Activated CD4-positive, alpha-beta T cell treated with anti-CD3 and anti-CD28 coated beads, Interleukin-2, amount 50 U/mL, for 24 hours (primary cell): Measurements from ENCODE around the gene SLC7A7.
"Not testable (repeated sequence)": the region's sequence is repeated elsewhere in the genome, so short reads cannot be mapped to it uniquely, and the experiment has no call there.

Experiments used
- DNase-seq, 2 donors: peaks; one replicate each; pipeline ENCODE4 v3.0.0-alpha.2; 2020; ENCODE audit warnings: low read depth in 1 of 2, low spot score in 1 of 2

Gene SLC7A7

DNA sequence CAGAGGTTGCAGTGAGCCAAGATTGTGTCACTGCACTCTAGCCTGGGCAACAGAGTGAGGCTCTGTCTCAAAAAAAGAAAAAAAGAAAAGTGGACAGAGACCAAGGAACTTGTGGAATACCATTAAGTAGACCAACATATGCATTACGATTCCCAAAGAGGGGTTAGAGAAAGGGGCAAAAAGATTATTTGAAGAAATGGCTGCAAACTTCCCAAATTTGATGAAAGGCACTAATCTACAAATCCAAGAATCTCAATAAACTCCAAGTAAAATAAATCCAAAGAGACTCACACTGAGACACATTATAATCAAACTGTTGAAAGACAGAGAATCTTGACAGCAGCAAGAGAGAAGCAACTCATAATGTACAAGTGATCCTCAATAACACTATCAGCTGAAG lies 53.5 kb downstream of the SLC7A7 start:
- DNase-seq, result no peak

- not testable (repeated sequence) for DNase-seq
These were observed 57.1 kb downstream of the SLC7A7 start for GRCh38 chr14:22757972-22758650.

DNA sequence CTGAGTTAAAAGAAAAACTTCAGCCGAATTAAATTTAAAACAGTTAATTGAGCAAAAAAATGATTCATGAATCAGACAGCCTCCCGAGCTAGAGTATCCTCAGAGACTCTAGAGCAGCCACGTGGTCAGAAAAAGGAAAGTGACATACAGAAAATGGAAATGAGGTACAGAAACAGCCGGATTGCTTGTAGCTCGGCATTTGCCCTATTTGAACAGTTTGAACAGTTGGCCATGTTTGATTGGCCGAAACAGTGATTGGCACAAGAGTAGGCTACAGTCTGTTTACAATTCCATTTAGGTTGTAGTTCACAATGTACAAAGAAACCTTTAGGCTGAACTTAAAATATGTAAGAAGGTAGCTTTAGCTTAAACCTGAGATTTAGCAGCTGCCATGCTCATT lies 61.6 kb downstream of the SLC7A7 start:
- DNase-seq, result no peak

- DNase-seq, result no peak
These were observed 62.8 kb downstream of the SLC7A7 start for GRCh38 chr14:22752422-22752821.

- DNase-seq, result no peak
These were observed 66.6 kb downstream of the SLC7A7 start for GRCh38 chr14:22748631-22749068.

GRCh38 chr14:22748206-22748605 lies 67.0 kb downstream of the SLC7A7 start:
- no peak for DNase-seq

- no peak for DNase-seq
These were observed 67.5 kb downstream of the SLC7A7 start for GRCh38 chr14:22747769-22748168.

DNA sequence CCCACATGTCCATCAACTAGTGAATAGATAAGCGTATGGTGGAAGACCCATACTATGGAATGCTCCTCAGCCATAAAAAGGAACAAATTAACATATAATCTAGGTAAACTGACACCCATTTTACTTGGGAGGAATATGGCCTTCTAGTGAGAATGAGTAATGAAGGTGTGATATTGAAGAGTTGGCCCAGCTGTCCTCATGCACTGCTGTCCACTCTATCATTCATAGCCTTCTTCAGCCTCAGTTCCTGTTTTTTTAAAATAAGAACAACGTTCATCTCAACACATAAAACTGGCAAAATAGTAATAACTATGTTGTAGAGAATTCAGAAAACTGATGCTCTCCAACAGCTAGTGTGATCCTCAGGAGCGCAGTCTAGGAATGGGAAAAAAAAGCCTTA lies 75.2 kb downstream of the SLC7A7 start:
- DNase-seq, result no peak

DNA sequence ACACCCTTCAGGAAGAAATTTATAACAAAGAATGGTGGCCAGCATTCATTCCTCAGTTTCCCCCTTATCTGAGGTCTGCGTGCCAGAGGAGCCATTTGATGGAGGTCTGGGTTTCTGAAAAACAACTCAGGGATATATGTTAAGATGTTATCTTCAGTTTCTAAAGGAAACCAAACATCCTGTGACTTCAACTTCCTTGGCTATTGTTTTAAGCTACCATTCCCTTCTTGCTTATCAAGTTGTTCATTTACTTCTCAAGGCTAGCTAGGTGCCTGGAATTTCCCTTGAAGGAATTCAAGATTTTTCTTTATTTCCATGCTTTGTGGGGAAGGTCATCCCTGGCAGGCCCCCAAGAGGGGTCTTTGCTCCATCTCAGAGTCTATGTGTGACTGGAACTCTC lies 75.8 kb downstream of the SLC7A7 start:
- DNase-seq, result no peak

GRCh38 chr14:22737052-22737451 lies 78.2 kb downstream of the SLC7A7 start:
- peak in 1 of 2 donors; percentile 21 for DNase-seq

- not testable (repeated sequence) for DNase-seq
These were observed 78.9 kb downstream of the SLC7A7 start for GRCh38 chr14:22736384-22736783.

DNA sequence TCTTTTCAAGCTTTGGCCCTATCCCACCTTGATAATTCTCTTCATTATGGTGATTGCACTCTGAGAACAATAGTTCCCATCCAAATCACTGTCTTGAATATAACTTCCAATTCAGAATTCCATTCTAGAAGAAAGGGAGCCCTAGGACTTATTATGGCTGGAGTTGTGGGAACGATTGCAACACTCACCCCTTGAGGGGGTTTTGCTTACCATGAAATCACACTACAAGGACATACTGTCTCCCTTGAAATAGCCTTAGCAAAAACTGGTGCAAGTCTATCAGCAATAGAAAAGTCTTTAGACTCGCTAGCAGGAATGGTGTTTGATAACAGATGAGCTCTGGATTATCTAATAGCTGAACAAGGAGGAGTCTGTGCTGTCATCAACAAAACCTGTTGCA lies 80.1 kb downstream of the SLC7A7 start:
- DNase-seq, result no peak

DNA sequence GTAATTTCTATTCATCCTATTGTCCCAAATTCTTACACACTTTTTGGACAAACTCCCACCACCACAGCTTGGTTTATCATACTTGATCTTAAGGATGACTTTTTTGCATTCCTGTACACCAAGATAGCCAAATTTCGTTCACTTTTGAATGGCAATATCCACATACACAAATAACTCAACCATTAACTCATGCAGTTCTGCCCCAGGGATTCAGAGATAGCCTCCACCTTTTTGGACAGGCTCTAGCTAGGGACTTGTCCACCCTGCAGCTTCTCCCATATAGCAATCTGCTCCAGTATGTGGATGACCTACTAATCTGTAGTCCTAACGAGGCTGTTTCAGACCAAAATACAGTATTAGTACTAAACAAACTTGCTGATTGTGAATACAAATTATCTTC lies 81.4 kb downstream of the SLC7A7 start:
- no peak for DNase-seq

DNA sequence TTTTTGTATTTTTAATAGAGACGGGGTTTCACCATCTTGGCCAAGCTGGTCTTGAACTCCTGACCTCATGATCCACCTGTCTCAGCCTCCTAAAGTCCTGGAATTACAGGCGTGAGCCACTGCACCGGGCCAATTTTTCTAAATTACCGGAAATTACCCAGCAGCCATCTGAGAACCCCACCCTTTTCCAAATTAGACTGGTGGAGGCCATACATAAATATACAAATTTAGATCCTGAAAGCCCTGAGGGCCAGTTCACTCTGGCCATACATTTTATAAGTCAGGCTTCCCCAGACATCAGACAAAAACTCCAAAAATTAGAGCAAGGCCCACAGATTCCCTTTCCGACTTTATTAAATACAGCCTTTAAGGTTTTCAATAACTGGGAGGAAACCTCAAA lies 83.2 kb downstream of the SLC7A7 start:
- not testable (repeated sequence) for DNase-seq

DNA sequence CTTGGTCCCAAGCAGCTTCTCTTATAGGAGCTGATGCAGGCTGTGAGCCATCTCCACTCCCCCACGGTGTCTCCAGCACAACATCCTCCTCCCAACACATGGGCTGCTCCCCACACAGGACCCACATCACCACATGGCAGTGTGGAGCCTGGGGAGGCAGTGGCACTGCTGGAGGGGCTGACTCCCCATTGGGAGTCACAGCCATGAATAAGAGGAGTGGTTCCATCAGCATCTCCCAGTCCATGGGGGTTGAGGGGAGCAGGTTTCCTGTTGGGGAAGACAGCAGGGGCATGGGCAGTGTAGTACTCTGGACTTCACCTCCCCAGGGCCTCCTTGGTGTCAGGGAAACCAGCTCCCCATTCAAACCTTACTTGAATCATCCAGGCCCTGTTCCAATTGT lies 89.2 kb downstream of the SLC7A7 start:
- DNase-seq, result no peak

GRCh38 chr14:22725374-22725773 lies 89.9 kb downstream of the SLC7A7 start:
- DNase-seq, result not testable (repeated sequence)

DNA sequence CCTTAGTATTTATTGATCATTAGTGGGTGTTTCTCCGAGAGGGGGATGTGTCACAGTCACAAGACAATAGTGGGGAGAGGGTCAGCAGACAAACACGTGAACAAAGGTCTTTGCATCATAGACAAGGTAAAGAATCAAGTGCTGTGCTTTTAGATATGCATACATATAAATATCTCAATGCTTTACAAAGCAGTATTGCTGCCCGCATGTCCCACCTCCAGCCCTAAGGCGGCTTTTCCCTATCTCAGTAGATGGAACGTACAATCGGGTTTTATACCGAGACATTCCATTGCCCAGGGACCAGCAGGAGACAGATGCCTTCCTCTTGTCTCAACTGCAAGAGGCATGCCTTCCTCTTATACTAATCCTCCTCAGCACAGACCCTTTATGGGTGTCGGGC lies 90.4 kb downstream of the SLC7A7 start:
- DNase-seq, result not testable (repeated sequence)

GRCh38 chr14:22723815-22724214 lies 91.4 kb downstream of the SLC7A7 start:
- DNase-seq, result no peak
